GM21381 (cell line): ENCODE measurements around the gene TRIM38.
"Not testable (repeated sequence)": the region's sequence is repeated elsewhere in the genome, so short reads cannot be mapped to it uniquely, and the experiment has no call there.

ENCODE experiments used
- ATAC-seq: cut with Tn5 transposase; IDR thresholded peaks from one replicate; pipeline ENCODE4 v1.9.1; 2021; ENCODE audit warnings: mild to moderate bottlenecking, moderate library complexity; ENCODE audit not compliant: unreplicated experiment

The TRIM38 gene

GRCh38 chr6:25962149-25963127, at the start of gene TRIM38:
TSS of gene TRIM38 (plus strand) at chr6:25962802. CDS start at chr6:25966523, 3,721 bp downstream.
- peak; percentile 77 for ATAC-seq

GRCh38 chr6:25913741-25914140, 48.9 kb upstream of the TRIM38 start:
- ATAC-seq, result no peak

- ATAC-seq, result no peak
Observed at GRCh38 chr6:25916330-25916729, 46.3 kb upstream of the TRIM38 start.

- no peak for ATAC-seq
Observed at GRCh38 chr6:25916789-25917490, 45.7 kb upstream of the TRIM38 start.

GRCh38 chr6:25918083-25918683, 44.4 kb upstream of the TRIM38 start:
- ATAC-seq, result no peak

- ATAC-seq, result no peak
Observed at GRCh38 chr6:25919657-25920056, 42.9 kb upstream of the TRIM38 start.

- ATAC-seq, result no peak
Observed at GRCh38 chr6:25921525-25922203, 40.9 kb upstream of the TRIM38 start.

GRCh38 chr6:25922301-25922700, 40.3 kb upstream of the TRIM38 start:
- no peak for ATAC-seq

GRCh38 chr6:25925876-25926275, 36.7 kb upstream of the TRIM38 start:
- ATAC-seq, result no peak

- no peak for ATAC-seq
Observed at GRCh38 chr6:25927178-25927577, 35.4 kb upstream of the TRIM38 start.

GRCh38 chr6:25927756-25928216, 34.8 kb upstream of the TRIM38 start:
- no peak for ATAC-seq

- no peak for ATAC-seq
Observed at GRCh38 chr6:25928562-25929324, 33.9 kb upstream of the TRIM38 start.

- not testable (repeated sequence) for ATAC-seq
Observed at GRCh38 chr6:25929785-25930184, 32.8 kb upstream of the TRIM38 start.

- ATAC-seq, result no peak
Observed at GRCh38 chr6:25930532-25931410, 31.8 kb upstream of the TRIM38 start, which contains the start of gene SLC17A2. TSS of gene SLC17A2 (minus strand) at chr6:25930691. CDS start at chr6:25925796, 4,895 bp downstream.

GRCh38 chr6:25931411-25931709, 31.2 kb upstream of the TRIM38 start:
- no peak for ATAC-seq

- no peak for ATAC-seq
Observed at GRCh38 chr6:25934156-25934555, 28.4 kb upstream of the TRIM38 start.

GRCh38 chr6:25934735-25935313, 27.8 kb upstream of the TRIM38 start:
- no peak for ATAC-seq

- ATAC-seq, result no peak
Observed at GRCh38 chr6:25935953-25936352, 26.6 kb upstream of the TRIM38 start.

- no peak for ATAC-seq
Observed at GRCh38 chr6:25939593-25939992, 23.0 kb upstream of the TRIM38 start.
